ENCODE data around the gene ZKSCAN3. TPM values are rescaled to one million over a fixed set of nuclear protein-coding genes. Genes with fewer than 3 reads are reported as not detected.
A peak's percentile ranks its signal among the peaks of the same experiment; 100 is the strongest.
"Not testable (repeated sequence)": the region's sequence is repeated elsewhere in the genome, so short reads cannot be mapped to it uniquely, and the experiment has no call there.

The ZKSCAN3 gene
- total RNA-seq, 1 experiment from 2014 or later = 0.53 TPM

DNA sequence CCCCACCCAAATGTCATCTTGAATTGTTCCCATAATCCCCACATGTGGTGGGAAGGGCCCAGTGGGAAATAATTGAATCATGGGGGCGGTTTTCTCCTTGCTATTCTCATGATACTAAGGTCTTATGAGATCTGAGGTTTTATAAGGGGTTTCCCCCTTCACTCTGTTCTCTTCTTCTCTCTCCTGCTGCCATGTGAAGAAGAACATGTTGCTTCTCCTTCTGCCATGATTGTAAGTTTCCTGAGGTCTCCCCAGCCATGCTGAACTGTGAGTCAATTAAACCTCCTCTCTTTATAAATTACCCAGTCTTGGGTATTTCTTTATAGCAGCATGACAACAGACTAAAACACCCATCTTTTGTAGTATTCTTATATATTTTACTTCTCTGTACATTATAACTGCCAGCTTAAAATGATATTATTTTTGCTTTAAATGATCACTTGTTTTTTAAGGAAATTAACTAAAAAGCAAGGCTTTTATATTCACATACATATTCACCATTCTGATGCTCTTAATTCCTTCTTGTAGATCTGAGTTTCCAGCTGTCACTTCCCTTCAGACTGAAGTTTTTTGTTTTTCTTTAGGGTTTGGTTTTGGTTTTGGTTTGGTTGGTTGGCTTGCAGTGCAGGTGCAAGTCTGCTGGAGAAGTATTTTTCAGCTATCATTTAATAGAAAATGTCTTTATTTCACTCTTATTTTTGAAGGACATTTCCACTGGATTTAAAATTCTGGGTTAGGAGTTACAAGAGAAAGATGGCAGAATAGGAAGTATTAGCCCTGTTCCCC lies 9.2 kb upstream of the ZKSCAN3 start:
- DNase-seq (ENCODE audit: low spot score) = no peak

DNA sequence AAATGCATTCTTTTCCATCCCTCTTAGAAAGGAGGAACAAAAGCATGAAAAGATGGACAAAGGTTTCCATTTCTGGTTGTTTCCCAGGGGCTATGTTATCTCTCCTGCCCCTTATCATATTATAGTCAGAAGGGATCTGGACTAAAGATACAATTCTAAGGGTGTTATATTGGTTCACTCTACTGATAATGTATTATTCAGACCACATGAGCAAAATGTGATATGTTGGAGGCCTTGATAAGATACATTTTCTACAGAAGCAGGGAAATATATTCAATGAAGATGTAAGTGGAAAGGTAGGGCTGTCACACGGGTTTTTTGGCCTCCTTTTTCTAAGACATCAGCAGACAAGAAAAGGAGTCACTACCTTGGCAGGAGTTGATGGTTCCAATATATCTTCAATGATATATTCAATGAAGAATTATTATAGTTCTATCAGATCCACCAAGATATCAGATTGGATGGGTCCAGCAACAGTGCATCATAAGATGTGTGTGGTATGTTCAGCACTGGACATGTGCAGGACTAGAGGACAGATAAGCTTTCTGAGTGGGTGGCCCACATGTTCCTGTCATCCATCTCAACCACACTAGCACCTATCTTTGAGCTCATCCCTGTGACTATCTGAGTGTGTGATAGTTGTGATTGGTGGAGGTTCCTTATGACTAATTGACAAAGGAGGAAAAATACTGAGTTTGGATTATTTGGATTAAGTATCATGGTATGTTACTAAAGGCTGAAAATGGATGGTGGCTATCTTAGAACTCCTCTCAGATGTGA lies 5.7 kb upstream of the ZKSCAN3 start:
- DNase-seq (ENCODE audit: low spot score) = no peak

DNA sequence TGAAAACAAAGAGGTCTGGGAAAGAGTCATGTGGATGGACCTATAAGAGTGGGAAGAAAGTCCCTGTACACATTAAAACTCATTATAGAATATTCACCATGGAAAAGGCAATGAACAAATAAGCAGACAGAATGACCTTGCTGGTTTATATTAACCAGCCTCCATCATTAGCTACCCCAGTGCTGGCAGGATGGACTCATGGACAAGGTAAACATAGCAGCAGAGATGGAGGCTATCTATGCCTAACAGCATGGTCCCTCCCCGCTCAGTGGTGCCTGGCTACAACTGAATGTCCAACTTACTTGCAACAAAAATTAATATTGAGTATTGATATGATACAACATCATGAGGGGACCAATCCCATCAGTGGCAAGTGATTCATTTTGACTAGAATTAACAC lies 4.5 kb upstream of the ZKSCAN3 start:
- DNase-seq (ENCODE audit: low spot score) = no peak

DNA sequence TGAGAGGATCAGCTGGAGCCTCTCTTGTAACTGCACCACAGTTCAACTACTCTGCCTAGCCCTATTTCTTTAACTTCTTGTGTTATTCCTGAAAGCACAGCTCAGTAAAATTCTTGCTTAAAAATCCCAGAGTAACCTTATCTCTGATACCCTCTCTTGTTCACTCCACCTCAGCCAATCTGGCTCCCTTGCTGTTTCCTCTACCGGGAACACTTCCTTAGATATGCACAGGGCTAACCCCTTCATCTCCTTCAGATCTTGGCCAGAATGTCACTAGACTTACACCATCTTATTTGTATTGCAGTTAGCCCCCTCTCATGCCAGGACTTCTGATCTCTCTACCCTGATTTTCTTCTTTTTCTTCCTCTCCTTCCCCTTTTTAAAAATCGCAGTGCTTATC lies 2.6 kb upstream of the ZKSCAN3 start:
- DNase-seq (ENCODE audit: low spot score) = no peak

DNA sequence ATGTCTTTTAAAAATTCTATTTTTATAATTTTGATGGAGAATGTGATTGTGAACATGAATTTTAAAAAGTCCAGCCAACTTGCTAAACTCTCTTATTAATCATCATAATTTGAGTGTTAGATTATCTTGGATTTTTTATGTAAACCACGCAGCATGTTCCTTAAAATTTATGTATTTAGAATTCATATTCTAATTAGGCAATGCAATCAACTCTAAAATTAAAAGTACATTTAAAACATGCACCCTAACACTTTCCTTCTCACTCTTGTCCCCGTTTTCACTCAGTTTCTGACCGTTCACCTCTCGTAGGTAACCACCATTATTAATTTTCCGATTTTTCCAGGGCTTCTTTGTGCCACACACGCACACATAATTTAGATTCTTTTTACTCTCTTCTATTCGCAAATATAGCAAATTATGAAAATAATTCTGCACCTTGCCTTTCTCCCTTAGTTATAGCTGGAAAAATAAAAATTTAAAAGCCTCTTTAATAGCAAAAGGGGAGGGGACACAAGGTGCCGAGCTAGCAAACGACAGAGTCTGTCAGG lies 329 bp upstream of the ZKSCAN3 start:
- no peak for DNase-seq (ENCODE audit: low spot score)

DNA sequence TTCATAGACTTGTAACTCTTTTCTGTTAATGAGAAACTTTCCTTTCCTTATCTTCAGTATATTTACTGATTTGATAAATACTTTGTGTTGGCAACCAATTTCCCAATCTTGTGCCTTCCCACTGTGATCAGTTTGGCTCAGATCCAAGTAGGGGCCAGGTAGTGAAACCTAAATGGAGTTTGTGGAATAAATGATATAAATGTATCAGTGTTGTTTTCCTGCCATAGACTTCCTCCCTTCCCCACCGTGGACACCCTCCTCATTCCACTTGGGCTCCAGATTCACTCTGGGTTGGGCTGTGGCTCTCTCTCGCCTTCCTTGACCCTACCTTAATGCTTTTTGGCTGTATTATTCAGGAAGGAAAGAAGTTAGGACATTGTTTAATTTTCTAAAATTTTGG lies 1.3 kb downstream of the ZKSCAN3 start:
- no peak for DNase-seq (ENCODE audit: low spot score)

DNA sequence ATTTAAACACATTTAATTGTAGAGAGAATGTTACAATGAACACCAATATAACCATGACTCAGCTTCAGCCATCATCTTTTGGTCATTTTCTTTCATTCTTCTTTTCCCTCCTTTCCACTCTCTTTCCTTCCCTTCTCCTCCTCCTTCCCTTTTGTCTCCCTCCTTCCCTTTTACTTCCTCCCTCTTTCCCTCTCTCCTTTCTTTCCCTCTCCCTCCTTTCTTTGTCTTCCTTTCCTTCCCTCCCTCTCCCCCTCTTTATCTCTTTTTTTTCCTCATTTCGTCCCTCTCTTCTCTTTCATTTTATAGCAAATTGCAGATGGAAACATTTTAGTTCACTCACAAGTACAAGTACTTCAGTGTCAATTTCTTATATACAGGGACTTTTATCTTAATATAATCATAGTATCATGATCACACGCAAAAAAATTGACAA lies 1.8 kb downstream of the ZKSCAN3 start:
- no peak for DNase-seq (ENCODE audit: low spot score)

DNA sequence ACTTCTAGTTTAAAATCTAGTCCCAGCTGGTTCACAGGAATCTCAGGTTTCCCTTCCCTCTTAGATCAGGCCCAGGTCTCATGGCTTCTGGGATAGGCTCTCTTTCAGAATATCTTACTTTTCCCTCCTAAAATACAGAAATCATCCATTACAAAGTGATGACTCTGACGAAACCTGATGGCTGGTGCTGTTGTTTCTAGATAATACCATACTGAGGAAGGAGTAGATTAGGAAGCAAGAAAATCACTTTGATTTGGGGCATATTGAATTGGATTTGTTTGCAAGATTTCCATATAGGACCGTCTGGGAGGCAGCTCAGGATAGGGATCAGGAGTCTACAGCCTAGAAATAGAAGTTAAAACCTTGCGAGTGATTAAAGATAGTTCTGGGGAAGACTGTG lies 3.6 kb downstream of the ZKSCAN3 start:
- DNase-seq (ENCODE audit: low spot score) = no peak

DNA sequence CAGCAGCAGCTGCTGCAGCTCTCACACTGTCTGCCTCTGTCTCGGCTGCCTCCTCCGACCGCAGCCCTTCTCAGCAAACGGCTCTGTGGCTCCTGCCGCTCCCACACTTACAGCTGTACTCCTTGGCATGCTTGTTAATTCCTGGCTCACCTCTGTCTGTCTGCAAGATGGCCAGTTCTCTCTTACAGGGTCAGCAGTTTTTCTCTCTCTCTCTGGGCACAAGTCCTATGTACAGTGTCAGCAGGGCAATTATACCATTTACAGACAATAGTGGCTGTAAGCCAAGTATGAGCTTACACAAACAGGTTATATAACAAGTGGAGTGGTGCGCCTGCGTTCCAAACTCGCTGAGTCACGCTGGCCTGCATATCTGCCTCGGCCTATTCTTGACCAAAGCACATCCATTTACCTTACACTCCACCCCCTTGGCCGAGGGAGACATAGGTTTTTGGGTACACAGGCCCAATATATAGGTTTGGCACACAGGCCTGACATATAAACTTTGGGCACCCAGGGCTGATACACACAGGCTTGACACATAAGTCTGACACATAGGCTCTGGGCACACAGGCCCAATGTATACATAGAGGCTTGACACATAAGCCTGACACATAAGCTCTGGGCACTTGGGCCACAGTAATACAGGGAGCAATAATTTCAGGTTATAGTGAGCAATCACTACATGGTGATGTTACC lies 4.4 kb downstream of the ZKSCAN3 start:
- no peak for DNase-seq (ENCODE audit: low spot score)

DNA sequence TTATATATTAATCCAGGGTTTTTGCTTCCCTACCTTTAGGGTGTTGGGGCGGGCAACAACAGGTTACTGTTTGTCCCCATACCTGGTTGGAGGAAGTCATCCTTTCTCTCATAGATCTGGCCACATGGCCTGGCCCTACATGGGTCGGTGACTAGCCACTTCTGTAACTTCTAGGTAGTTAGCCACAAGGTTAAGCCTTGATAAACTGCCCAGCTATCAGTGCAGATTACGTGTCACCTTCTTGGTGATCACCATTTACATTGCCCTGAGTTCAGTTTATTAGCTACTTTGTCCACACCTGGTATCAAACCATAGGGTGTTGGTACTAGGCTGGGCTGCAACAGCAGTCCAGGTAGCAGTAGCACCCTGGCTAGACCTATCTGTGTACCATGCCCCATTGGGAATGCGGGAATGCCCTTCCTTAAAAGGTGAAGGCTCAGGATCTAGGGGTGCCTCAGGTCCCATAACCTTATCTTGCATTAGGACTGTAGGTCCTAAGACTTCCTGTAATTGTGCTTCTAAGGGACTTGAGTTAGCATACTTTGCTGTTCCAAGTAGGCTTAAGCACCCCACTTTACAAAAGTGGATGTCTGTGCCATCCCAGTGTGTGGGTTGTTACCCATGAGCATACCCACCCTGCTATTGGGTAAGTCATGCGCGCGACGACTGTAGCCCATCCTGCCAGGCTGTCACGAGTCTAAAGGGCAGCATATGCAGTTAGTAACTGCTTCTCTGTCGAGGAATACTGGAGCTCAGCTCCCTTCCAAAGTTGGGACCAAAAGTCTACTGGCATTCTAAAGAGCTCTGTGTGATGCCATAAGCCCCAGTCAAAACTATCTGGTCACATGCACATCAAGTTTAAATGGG lies 5.2 kb downstream of the ZKSCAN3 start:
- no peak for DNase-seq (ENCODE audit: low spot score)

DNA sequence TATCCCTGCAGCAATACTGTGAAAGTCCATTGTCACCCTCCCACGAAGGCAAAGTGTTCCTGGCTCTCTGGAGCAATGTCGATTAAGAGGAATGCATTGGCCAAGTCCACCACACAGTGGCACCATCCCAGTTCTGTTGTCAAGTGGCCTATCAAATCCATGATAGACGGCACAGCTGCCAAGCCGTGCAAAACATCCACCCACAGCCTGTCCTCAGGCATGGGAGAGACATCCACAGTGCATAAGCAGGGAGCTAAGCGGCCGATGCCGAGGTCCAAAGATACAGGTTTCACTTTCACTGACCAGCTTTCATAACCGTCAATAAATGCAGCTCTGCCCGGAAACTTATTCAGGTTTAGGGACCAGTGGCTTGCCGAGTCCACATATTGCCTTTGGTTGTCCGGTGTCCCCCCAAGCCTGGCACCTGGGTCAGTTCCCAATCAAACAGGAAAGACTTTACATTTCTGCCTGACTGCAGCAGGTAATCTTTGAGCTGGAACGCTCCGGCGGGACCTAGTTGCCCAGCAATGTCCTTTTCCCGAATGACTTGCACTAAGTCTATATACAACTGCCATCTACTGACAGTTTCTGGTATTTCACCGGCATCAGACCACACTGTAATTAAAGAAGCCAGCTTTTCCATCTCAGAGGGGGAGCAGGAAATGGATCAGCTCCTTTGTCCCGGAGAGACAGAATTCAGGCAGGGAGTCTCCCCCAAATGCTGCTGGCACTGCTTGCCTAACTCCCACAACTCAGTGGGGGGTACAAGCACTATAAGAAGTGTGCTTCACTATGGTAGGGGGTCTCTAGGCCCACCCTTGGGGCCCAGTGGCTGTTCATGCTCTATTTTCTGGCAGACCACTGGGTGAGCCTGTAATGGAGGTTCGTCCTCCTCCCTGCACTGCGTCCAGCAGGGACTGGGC lies 6.3 kb downstream of the ZKSCAN3 start:
- peak; percentile 92 for DNase-seq (ENCODE audit: low spot score)

DNA sequence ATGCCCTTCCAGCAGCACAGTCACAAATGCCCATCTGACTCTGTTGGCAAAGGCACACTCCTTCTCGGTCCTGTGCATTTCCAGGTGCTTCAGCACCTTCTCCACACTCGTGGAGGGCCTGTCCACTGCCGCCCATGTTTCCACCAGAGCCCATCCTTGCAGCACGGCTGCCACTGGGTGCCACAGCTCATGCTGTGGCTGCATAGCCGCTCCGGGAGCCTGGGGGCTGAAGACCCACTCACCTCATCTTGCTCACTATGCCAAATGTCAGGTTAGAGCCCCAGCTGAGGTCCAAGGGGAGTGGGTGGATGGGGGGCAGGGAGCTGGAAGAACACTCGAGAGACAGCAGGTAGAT lies 6.9 kb downstream of the ZKSCAN3 start:
- DNase-seq (ENCODE audit: low spot score) = no peak

DNA sequence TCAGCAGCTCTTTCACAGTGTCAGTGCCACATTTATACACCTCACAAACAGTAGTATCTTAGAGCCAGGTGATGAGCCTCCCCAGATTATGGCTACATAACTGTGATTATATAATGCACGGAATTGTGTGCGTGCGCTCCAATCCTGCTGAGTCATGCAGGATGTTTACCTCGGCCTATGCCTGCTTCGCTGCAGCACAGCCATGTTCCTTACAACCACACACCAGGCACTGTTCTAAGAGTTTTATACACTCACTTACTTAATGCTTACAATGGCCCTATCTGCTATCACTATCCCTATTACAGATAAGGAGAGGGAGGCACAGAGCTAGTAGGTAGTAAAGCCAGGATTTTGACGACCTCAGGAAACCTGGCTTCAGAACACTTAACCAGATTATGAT lies 7.3 kb downstream of the ZKSCAN3 start:
- no peak for DNase-seq (ENCODE audit: low spot score)

DNA sequence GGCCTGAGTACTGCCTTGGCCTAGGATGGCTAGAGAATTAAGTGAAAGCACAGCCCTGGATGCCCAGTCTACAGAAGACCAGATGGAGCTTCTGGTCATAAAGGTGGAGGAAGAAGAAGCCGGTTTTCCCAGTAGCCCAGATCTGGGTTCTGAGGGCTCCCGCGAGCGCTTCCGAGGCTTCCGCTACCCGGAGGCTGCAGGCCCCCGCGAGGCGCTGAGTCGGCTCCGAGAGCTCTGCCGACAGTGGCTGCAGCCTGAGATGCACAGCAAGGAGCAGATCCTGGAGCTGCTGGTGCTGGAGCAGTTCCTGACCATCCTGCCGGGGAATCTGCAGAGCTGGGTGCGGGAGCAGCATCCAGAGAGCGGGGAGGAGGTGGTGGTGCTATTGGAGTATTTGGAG lies 9.8 kb downstream of the ZKSCAN3 start:
- not testable (repeated sequence) for DNase-seq (ENCODE audit: low spot score)

DNA sequence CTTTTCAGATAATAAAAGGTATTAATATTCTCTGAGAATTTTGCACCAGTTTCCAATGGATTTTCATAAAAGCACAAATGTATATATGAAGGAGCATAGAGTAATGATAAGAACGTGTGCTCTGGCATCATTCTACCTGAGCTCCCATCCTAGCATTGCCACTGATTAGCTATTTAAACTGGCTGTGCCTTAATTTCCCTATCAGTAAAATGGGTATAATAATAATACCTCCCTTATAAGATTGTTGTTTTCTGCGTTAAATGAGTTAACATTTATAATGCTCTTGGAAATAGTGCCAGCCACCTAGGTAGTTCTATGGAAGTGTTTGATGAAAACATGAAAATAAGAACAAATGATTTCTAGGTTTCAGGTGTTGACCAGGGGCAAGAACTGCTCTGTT lies 11.2 kb downstream of the ZKSCAN3 start:
- DNase-seq (ENCODE audit: low spot score) = no peak

DNA sequence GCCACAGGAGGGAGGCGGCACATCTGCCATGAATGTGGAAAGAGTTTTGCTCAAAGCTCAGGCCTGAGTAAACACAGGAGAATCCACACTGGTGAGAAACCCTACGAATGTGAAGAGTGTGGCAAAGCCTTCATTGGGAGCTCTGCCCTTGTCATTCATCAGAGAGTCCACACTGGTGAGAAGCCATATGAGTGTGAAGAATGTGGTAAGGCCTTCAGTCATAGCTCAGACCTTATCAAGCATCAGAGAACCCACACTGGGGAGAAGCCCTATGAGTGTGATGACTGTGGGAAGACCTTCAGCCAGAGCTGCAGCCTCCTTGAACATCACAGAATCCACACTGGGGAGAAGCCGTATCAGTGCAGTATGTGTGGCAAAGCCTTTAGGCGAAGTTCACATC lies 15.8 kb downstream of the ZKSCAN3 start:
- DNase-seq (ENCODE audit: low spot score) = not testable (repeated sequence)

DNA sequence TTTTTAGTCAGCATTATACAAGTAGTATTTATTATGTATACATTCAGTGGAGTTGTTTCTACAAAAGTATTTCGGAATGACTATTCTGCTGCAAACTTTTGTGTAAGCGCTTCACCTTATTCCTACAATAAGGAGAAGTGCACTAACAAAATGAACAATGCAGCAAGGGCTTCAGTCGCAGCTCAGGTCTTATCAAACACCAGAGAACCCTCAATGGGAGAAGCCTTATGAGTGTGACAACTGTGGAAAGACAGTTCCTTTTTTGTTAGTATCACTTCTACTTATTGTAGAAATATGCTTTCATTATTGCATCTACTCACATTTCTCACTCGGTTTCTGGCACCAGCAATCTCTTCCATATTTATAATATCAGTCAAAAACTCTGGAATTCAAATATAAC lies 18.8 kb downstream of the ZKSCAN3 start:
- DNase-seq (ENCODE audit: low spot score) = no peak

DNA sequence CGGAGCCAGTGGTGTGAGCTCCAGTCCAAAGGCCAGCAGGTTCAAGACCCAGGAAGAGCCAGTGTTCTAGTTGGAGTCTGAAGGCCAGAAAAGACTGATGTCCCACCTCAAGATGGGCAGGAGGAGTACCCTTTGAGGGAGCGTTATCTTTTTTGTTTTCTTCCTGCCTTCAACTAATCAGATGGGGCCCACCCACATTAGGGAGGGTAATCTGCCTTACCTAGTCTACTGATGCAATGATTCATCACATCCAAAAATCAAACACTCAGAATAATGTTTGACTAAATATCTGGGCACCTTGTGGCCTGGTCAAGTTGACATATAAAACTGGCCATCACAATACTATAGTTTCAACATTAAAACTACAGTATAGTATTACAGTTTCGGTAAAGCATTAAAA lies 19.7 kb downstream of the ZKSCAN3 start:
- no peak for DNase-seq (ENCODE audit: low spot score)

DNA sequence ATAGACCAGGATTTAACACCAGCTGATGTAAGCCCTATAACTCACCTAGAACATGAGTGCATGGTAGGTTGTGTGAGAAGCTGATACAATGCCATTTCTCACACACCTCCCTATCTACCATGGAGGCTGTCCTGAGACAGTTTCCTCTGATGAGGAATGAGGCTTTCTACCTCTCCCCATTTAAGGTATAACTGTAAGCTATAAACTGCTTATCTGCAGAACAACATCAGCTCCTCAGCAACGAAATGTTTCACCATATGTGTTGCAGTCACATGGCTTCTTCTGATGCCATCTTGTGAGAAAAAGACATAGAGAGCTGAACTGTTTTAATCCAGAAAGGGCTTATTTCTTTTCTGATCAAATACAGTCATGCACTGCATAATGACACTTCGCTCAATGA lies 20.7 kb downstream of the ZKSCAN3 start:
- no peak for DNase-seq (ENCODE audit: low spot score)

DNA sequence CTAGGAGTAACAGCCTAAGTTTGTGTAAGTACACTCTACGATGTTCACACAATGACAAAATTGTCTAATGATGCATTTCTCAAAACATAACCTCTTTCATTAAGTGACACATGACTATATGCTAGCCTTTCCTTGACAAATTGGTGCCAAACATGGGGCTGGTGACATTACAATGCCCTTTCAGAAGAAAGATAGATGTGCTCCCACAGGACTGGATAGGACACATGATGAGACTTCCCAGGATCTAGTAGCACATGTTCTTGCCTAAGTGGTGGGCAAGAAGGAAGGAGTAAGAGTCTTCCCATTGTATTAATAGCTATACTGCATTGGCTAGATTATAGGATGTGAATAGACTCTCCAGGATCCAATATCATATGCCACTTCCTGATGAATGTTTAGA lies 21.5 kb downstream of the ZKSCAN3 start:
- DNase-seq (ENCODE audit: low spot score) = no peak

All from HT-29 (cell line).